Gastroesophageal sphincter (tissue), 4 donors: Measurements from ENCODE around the gene ATG4C. TPM values are rescaled to one million over a fixed set of nuclear protein-coding genes. Genes with fewer than 3 reads are reported as not detected.
"Not testable (repeated sequence)": the region's sequence is repeated elsewhere in the genome, so short reads cannot be mapped to it uniquely, and the experiment has no call there.

ENCODE experiments used
- ATAC-seq: fragments of 150-250 bp; one replicate; pipeline ENCODE4 v1.9.1; 2016; ENCODE audit warnings: mild to moderate bottlenecking, moderate library complexity
- H3K27ac ChIP-seq, 4 donors: fragments of 200-600 bp; sonication (generic) in 3 of 4; 1 replicate in 3 of 4; 2 replicates in 1 of 4; pipeline ENCODE4 v1.5.1; 2016 to 2019
- H3K27me3 ChIP-seq: fragments of 200-600 bp; sonication (generic); one replicate; pipeline ENCODE4 v1.5.1; 2019
- H3K36me3 ChIP-seq, 2 donors: fragments of 200-600 bp; sonication (generic); one replicate each; pipeline ENCODE4 v1.5.1; 2019; ENCODE audit warnings: control low read depth in 1 of 2
- H3K4me1 ChIP-seq, 3 donors: fragments of 200-600 bp; sonication (generic); 1 replicate in 2 of 3; 2 replicates in 1 of 3; pipeline ENCODE4 v1.5.1; 2016 to 2019; ENCODE audit warnings: control low read depth in 2 of 3
- H3K4me3 ChIP-seq, 2 donors: fragments of 200-600 bp; sonication (generic); one replicate each; pipeline ENCODE4 v1.5.1; 2019; ENCODE audit warnings: mild to moderate bottlenecking in 1 of 2, moderate library complexity in 1 of 2
- H3K9me3 ChIP-seq, 3 donors: fragments of 200-600 bp; sonication (generic); one replicate each; pipeline ENCODE4 v1.5.1; 2017 to 2019; ENCODE audit warnings: control low read depth in 2 of 3
- EP300 ChIP-seq: sonication (generic); formaldehyde crosslinking; IDR thresholded peaks from one replicate; pipeline ENCODE4 v1.6.1; 2017; ENCODE audit warnings: antibody characterized with exemption, mild to moderate bottlenecking
- POLR2A ChIP-seq, 2 donors: fragments of 450-650 bp; IDR thresholded peaks; one replicate each; pipeline ENCODE4 v1.6.1; 2017; ENCODE audit warnings: antibody characterized with exemption in 2 of 2, mild to moderate bottlenecking in 2 of 2, moderate library complexity in 1 of 2
- POLR2AphosphoS5 ChIP-seq: sonication (generic); formaldehyde crosslinking; IDR thresholded peaks from one replicate; pipeline ENCODE4 v1.6.1; 2017; ENCODE audit warnings: antibody characterized with exemption
- WGBS, 2 donors: methylation state at CpG; one replicate each; pipeline ENCODE4 v1.1.5; 2018; ENCODE audit warnings: low coverage in 1 of 2; 5-methylcytosine and 5-hydroxymethylcytosine counted together
- total RNA-seq, 4 donors: library from RNA; depleted of rRNA; stranded (reverse); fragments of >200 nt; gene quantifications; one replicate each; pipeline ENCODE4 v1.1.0, GENCODE V29; 2016
- TF ChIP-seq, protein P1 (sequence below), 4 experiments: fragments of 200-600 bp in 2 of 4; fragments of 450-650 bp in 2 of 4; sonication (generic) in 1 of 4; IDR thresholded peaks; one replicate each; pipeline ENCODE4 v1.5.1; 2017 to 2019; ENCODE audit warnings: antibody characterized with exemption in 4 of 4, mild to moderate bottlenecking in 2 of 4, moderate library complexity in 2 of 4

The ATG4C gene
- total RNA-seq, 4 donors from 2014 or later, result 6.1 to 10.1 (median 8.7) TPM

DNA sequence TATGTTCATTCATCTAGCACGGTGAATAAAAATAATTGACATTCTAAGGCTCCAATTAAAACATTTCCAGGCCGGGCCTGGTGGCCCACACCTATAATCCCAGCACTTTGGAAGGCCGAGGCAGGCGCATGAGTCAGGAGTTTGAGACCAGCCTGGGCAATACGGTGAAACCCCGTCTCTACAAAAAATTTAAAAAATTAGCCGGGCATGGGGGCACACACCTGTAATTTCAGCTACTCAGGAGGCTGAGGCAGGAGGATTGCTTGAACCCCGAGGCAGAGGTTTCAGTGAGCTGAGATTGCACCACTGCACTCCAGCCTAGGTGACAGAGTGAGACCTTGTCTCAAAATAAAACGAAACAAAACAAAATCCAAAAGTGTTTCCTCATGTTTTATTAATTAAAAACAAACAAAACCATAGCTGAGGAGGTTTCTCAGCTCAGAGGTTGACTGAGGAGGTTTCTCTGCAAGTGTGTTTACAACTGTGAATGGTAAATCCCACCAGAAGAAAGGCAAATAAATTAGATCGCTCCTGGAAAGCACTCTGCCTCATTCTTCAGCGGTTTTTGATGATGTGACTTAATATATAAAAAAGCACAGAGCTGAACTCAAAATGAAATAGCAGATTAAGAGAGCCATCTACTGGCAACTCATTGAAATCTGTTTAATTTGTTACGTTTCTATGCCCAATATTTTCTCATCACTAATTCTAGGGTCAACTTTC is 37.7 kb upstream of the ATG4C start:
- Histone ChIP-seq H3K27ac (no peak overlapping the region), H3K9me3 (no peaks in the 10 kb centered on the region), H3K4me3 (no peak overlapping the region), H3K27me3 (no peaks in the 10 kb centered on the region), H3K4me1 (peaks cover 0 to 32% (median 0%) of the 10 kb centered on the region in 3 donors), H3K36me3 (no peaks in the 10 kb centered on the region)
- WGBS, 2 donors, result 39 to 59% methylated on average over 7 to 12 of the region's 12 CpGs
- ATAC-seq, result no peak
- no peak for TF ChIP-seq POLR2AphosphoS5
- TF ChIP-seq, protein P1, sequence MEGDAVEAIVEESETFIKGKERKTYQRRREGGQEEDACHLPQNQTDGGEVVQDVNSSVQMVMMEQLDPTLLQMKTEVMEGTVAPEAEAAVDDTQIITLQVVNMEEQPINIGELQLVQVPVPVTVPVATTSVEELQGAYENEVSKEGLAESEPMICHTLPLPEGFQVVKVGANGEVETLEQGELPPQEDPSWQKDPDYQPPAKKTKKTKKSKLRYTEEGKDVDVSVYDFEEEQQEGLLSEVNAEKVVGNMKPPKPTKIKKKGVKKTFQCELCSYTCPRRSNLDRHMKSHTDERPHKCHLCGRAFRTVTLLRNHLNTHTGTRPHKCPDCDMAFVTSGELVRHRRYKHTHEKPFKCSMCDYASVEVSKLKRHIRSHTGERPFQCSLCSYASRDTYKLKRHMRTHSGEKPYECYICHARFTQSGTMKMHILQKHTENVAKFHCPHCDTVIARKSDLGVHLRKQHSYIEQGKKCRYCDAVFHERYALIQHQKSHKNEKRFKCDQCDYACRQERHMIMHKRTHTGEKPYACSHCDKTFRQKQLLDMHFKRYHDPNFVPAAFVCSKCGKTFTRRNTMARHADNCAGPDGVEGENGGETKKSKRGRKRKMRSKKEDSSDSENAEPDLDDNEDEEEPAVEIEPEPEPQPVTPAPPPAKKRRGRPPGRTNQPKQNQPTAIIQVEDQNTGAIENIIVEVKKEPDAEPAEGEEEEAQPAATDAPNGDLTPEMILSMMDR (IDR thresholded peaks at IDR 0.05), result peak; percentile 21 to 66 (median 58)

DNA sequence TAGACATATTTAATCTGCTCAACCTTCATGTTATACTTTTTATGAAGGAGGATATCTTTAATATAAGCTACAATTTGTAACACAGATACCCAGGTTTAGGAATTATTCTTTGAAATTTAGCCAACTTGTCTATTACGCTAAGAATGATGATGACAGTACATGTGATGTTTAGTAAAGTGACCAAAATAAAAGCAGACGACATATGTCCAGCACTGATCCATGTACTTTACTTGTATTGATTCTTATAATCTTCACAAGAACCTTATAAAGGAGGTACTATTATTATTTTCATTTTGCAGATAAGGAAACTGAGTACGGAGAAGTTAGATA is 37.2 kb upstream of the ATG4C start:
- TF ChIP-seq POLR2A (IDR thresholded peaks at IDR 0.05) (no peak), EP300 (no peak), POLR2AphosphoS5 (no peak)
- TF ChIP-seq, protein P1 (IDR thresholded peaks at IDR 0.05), result no peak
- Histone ChIP-seq H3K4me3 (no peak overlapping the region), H3K9me3 (no peaks in the 10 kb centered on the region), H3K36me3 (no peaks in the 10 kb centered on the region), H3K4me1 (peaks cover 0 to 34% (median 0%) of the 10 kb centered on the region in 3 donors), H3K27ac (no peak overlapping the region), H3K27me3 (no peaks in the 10 kb centered on the region)
- ATAC-seq, result no peak
- 37 to 44% methylated on average over 2 to 3 of the region's 3 CpGs for WGBS, 2 donors

DNA sequence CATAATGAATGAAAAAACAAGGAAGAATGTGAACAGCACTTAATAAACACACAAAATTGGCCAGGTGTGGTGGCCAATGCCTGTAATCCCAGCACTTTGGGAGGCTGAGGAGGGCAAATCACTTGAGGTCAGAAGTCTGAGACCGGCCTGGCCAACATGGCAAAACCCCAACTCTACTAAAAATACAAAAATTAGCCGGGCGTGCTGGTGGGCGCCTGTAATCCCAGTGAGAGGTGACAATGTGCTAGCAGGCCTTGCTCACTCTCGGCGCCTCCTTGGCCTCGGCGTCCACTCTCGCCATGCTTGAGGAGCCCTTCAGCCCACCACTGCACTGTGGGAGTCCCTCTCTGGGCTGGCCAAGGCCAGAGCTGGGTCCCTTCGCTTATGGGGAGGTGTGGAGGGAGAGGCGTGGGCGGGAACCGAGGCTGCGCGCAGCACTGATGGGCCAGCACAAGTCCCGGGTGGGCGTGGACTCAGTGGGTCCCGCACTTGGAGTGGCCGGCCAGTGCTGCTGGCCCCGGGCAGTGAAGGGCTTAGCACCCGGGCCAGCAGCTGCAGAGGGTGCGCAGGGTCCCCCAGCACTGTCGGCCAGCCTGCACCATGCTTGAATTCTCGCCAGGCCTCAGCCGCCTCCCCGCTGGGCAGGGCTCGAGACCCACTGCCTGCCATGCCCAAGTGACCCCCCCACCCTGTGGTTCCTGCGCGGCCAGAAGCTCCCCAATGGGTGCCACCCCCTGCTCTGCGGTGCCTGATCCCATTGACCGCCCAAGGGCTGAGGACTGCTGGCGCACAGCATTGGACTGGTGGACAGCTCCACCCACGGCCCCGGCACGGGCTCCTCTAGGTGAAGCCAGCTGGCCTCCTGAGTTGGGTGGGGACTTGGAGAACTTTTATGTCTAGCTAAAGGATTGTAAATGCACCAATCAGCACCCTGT is 30.6 kb upstream of the ATG4C start:
- peaks cover 0 to 13% (median 0%) of the 10 kb centered on the region in 3 donors for H3K4me1 ChIP-seq
- WGBS, 2 donors, result 100% methylated on average over 1 of the region's 35 CpGs; no CpG with 5 or more reads in 1 of the 2 donors
- no peak overlapping the region for H3K4me3 ChIP-seq
- no peak for TF ChIP-seq EP300
- no peak for TF ChIP-seq POLR2AphosphoS5
- no peaks in the 10 kb centered on the region for H3K9me3 ChIP-seq
- H3K27me3 ChIP-seq, result no peaks in the 10 kb centered on the region
- H3K36me3 ChIP-seq, result no peaks in the 10 kb centered on the region
- ATAC-seq, result no peak
- H3K27ac ChIP-seq, result no peak overlapping the region

DNA sequence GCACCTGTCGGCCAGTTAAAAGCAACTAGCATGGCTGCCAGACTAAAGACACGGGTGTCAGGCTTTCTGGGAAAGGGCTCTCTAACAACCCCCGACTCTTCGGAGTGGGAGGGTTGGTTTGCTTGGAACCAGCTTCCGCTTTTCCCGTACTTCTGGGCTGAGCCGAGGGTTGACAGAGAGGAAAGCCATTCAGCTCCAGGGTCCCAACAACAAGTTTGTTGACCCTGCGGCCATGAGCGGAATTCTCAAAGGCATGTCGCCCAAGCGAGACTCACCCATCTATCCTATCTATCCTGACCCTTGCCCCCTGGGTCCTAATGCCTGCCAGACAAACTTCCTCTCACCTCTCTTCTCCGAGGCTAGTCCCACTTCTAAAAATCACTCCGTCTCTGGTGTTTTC is 29.0 kb upstream of the ATG4C start:
- not testable (repeated sequence) for H3K27ac ChIP-seq, ATAC-seq, H3K4me3 ChIP-seq, H3K9me3 ChIP-seq, H3K27me3 ChIP-seq, H3K36me3 ChIP-seq
- 91 to 94% methylated on average over 8 to 11 of the region's 13 CpGs for WGBS, 2 donors
- H3K4me1 ChIP-seq, result peaks cover 0 to 13% (median 0%) of the 10 kb centered on the region in 3 donors

DNA sequence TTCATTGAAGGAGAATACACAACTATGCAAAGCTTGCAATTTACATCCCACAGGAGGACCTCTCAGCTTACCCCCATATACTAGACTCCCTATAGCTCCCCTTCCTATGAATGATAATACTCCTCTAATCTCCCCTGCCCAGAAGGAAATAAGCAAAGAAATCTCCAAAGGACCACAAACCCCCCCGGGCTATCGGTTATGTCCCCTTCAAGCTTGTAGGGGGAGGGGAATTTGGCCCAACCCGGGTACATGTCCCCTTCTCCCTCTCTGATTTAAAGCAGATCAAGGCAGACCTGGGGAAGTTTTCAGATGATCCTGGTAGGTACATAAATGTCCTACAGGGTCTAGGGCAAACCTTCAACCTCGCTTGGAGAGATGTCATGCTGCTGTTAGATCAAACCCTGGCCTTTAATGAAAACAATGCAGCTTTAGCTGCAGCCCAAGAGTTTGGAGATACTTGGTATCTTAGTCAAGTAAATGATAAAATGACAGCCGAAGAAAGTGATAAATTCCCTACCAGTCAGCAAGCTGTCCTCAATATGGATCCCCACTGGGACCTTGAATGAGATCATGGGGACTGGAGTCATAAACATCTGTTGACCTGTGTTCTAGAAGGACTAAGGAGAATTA is 27.6 kb upstream of the ATG4C start:
- not testable (repeated sequence) for H3K27ac ChIP-seq, H3K9me3 ChIP-seq, H3K4me1 ChIP-seq, H3K4me3 ChIP-seq, ATAC-seq, H3K27me3 ChIP-seq, H3K36me3 ChIP-seq
- WGBS, 2 donors, result 66 to 82% methylated on average over 3 of the region's 5 CpGs

DNA sequence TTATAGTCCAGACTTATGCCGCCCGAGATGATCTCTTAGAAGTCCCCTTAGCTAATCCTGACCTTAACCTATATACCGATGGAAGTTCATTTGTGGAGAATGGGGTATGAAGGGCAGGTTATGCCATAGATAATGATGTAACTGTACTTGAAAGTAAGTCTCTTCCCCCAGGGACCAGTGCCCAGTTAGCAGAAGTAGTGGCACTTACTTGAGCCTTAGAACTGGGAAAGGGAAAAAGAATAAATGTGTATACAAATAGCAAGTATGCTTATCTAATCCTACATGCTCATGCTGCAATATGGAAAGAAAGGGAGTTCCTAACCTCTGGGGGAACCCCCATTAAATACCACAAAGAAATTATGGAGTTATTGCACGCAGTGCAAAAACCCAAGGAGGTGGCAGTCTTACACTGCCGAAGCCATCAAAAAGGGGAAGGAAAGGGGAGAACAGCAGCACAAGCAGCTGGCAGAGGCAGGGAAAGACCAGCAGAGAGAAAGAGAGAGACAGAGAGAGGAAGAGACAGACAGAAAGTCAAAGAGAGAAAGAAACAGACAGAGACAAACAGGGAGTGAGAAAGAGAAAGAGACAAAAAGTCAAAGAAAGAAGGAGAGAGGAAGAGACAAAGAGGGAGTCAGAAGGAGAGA is 24.6 kb upstream of the ATG4C start:
- not testable (repeated sequence) for H3K9me3 ChIP-seq, H3K4me3 ChIP-seq, ATAC-seq, H3K27me3 ChIP-seq, H3K4me1 ChIP-seq, H3K27ac ChIP-seq, H3K36me3 ChIP-seq
- 79% methylated on average over 4 of the region's 5 CpGs; no CpG with 5 or more reads in 1 of the 2 donors for WGBS, 2 donors

DNA sequence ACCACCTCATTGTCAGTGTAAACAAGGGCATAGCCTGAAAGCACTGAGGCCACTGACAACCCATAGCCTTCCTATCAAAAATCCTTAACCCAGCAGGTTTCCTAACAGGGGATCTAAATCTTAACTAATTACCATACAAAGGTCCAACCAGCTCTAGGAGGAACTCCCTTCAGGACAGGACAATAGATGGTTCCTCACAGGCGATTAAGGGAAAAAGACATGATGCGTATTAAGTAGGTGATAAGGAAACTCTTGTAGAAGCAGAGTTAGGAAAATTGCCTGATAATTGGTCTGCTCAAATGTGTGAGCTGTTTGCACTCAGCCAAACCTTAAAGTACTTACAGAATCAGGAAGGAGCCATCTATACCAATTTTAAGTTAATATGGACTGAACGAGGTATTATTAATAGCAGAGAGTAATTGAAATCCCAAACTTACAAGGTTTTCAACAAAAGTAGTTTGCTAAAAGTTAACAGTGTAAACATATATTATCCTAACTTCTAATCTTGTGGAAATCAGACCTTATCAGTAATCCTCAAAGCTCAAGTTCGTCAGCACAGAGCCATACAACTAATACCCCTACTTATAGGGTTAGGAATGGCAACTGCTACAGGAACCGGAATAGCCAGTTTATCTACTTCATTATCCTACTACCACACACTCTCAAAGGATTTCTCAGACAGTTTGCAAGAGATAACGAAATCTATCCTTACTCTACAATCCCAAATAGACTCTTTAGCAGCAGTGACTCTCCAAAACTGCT is 23.7 kb upstream of the ATG4C start:
- ATAC-seq, H3K4me1 ChIP-seq, H3K27me3 ChIP-seq, H3K27ac ChIP-seq, H3K36me3 ChIP-seq, H3K9me3 ChIP-seq, H3K4me3 ChIP-seq: not testable (repeated sequence)
- WGBS, 2 donors, result 93 to 94% methylated on average over 5 to 6 of the region's 6 CpGs

DNA sequence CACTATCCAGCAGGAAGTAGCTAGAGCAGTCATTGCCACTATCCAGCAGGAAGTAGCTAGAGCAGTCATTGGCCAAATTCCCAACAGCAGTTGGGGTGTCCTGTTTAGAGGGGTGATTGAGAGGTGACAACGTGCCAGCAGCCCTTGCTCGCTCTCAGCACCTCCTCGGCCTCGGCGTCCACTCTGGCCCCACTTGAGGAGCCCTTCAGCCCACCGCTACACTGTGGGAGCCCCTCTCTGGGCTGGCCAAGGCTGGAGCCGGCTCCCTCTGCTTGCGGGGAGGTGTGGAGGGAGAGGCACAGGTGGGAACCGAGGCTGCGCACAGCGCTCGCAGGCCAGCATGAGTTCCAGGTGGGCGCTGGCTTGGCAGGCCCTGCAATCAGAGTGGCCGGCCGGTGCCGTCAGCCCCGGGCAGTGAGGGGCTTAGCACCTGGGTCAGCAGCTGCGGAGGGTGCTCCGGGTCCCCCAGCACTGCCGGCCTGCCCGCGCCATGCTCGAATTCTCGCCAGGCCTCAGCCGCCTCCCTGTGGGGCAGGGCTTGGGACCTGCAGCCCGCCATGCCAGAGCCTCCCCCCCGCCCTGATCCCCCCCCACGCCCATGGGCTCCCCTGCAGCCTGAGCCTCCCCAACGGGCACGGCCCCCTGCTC is 22.6 kb upstream of the ATG4C start:
- not testable (repeated sequence) for H3K4me3 ChIP-seq, ATAC-seq
- WGBS, 2 donors, result no CpG with 5 or more reads among the region's 30 CpGs

DNA sequence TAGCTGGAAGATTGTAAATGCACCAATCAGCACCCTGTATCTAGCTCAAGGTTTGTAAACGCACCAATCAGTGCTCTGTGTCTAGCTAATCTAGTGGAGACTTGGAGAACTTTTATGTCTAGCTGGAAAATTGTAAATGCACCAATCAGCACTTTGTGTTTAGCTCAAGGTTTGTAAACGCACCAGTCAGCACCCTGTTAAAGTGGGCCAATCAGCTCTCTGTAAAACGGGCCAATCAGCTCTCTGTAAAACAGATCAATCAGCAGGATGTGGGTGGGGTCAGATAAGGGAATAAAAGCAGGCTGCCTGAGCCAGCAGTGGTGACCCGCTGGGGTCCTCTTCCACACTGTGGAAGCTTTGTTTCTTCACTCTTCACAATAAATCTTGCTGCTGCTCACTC is 21.9 kb upstream of the ATG4C start:
- H3K9me3 ChIP-seq, H3K4me1 ChIP-seq, H3K4me3 ChIP-seq, H3K27ac ChIP-seq, H3K27me3 ChIP-seq, ATAC-seq, H3K36me3 ChIP-seq: not testable (repeated sequence)
- WGBS, 2 donors, result 87% methylated on average over 4 of the region's 4 CpGs; no CpG with 5 or more reads in 1 of the 2 donors

More for the DNA sequence above, 22.6 kb upstream of the ATG4C start:
- H3K9me3 ChIP-seq, H3K4me1 ChIP-seq, H3K27me3 ChIP-seq, H3K36me3 ChIP-seq, H3K27ac ChIP-seq: not testable (repeated sequence)
